ENCODE data around the gene SLC39A12. TPM values are rescaled to one million over a fixed set of nuclear protein-coding genes. Genes with fewer than 3 reads are reported as not detected.

The SLC39A12 gene
- not detected for total RNA-seq
- 0 reads per million in 2 donors for total RNA-seq

DNA sequence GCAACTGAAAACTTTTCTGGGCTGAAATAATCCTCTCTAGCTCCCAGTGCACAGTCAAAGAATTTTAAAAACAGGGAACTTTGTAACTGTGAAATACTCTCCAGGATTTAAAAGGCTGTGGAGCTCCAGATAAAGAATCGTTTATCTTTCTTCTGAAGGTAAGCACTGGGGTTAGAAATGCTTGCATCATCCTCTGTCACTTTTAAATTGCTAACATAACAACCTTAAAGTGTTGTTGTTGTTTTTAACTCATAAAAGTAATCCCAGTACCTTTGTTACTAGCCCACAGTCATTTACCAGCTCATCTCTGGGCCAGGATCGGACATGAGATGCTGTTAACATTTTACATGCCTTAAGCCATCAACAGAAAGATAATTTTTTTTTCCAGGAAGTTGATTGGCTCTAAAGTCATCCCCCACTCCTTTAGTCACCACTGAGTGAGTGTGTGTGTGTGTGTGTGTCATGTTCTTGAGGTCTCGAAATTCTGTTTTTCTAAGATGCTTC lies at the start of gene SLC39A12:
Gene SLC39A12, plus strand, starts transcription at position 51 of the 504 bp plus-strand sequence. CDS start 1,359 bp downstream, outside the sequence.
- H3K27me3 Mint-ChIP-seq = peaks cover 6% of the 10 kb centered on the region

DNA sequence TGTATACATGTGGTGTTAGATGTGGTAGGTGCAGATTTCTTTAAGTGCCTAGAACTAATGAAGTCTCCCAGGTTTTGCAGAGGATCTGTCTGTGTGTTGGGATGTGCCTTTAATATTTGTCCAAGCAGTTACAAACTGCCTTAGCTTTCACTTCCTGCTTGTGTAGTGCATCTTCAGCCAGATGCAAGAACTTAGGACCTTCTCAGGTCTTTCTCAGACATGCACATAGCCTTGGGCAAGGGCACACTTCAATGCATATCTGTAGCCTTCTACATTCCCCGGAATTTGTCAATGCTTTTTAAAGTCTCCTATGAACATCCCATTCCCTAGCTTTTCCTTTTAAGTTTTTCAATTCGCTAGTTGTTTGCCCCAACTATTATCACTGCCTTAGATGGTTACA lies 47.2 kb upstream of the SLC39A12 start:
- Mint-ChIP-seq H3K4me3 (no peak overlapping the region), H3K4me1 (no peaks in the 10 kb centered on the region), H3K27me3 (peaks cover 30% of the 10 kb centered on the region), H3K27ac (no peak overlapping the region), H3K36me3 (ENCODE audit: low read depth) (no peaks in the 10 kb centered on the region)
- DNase-seq (no peak), ATAC-seq (no peak)
- no peaks in the 10 kb centered on the region for H3K9me3 ChIP-seq (ENCODE audit: control insufficient read depth, low read length, poor library complexity, severe bottlenecking)

More for the DNA sequence above, at the start of gene SLC39A12:
- no peak within 1 kb of the TSS for H3K27ac Mint-ChIP-seq
- DNase-seq (no peak), ATAC-seq (no peak)
- H3K36me3 Mint-ChIP-seq (ENCODE audit: low read depth) = no peaks in the 10 kb centered on the region
- H3K4me1 Mint-ChIP-seq = no peaks in the 10 kb centered on the region
- no peaks in the 10 kb centered on the region for H3K9me3 ChIP-seq (ENCODE audit: control insufficient read depth, low read length, poor library complexity, severe bottlenecking)
- H3K4me3 Mint-ChIP-seq = no peak within 1 kb of the TSS

DNA sequence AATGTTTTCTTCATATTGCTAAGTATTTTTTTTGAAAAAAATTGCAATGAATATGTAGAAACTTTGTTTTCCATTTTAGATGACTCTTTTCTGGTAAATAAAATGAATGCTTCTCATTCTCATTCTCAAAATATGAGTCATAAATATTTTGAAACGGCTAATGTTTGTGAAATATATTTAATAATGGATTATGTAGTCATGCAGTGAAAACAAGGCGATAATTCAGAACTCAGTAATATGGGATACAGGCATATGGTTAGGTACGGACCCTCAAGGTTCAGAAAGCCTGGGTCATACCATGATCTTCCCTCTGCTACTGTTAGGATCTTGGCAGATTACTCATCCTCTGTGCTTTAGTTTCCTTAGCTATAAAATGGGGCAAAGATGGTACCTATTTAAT lies 46.2 kb upstream of the SLC39A12 start:
- DNase-seq (no peak), ATAC-seq (no peak)
- H3K9me3 ChIP-seq (ENCODE audit: control insufficient read depth, low read length, poor library complexity, severe bottlenecking) = no peaks in the 10 kb centered on the region
- Mint-ChIP-seq H3K4me3 (no peak overlapping the region), H3K36me3 (ENCODE audit: low read depth) (no peaks in the 10 kb centered on the region), H3K27ac (no peak overlapping the region), H3K4me1 (no peaks in the 10 kb centered on the region), H3K27me3 (peaks cover 35% of the 10 kb centered on the region)

DNA sequence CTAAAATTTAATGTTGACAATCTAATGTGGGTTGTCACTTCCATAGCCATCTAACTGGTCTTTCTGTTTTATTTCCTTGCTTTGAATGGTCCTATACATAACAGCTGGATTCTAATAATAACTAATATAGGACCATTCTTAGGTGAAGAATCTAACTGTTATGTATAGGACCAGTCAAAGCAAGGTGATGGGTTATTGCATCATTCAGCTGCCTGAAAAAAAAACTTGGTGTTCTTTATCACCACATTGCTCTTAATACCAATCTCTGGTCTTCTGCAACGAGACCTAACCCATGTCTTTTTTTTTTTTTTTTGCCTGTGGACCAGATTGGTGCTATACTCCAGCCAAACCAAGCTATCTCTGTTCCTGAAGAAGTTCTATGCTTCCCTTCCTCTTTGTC lies 45.7 kb upstream of the SLC39A12 start:
- DNase-seq = no peak
- no peak for ATAC-seq
- Mint-ChIP-seq H3K36me3 (ENCODE audit: low read depth) (no peaks in the 10 kb centered on the region), H3K27me3 (peaks cover 35% of the 10 kb centered on the region), H3K4me1 (no peaks in the 10 kb centered on the region), H3K27ac (no peak overlapping the region), H3K4me3 (no peak overlapping the region)
- H3K9me3 ChIP-seq (ENCODE audit: control insufficient read depth, low read length, poor library complexity, severe bottlenecking) = no peaks in the 10 kb centered on the region

DNA sequence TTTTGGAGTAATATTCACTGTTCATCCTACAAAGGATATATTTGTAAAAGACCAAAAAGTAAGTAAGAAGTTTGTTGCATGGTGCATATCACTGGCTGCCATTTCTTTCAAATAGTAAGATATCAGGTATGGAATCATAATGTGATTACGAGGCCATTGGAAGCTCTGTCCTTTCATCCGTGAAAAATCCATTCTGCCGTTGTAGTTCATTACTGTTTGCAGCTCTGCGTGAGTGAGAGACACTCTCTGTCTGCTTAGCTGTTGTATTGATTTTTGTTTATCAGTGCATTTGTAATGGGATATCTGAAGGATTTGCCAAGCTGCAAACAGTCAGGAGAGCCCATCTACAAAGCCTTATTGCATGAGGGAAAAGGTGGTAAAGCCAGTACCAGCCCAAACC lies 44.1 kb upstream of the SLC39A12 start:
- ATAC-seq (no peak), DNase-seq (no peak)
- Mint-ChIP-seq H3K36me3 (ENCODE audit: low read depth) (no peaks in the 10 kb centered on the region), H3K27ac (no peak overlapping the region), H3K27me3 (peaks cover 35% of the 10 kb centered on the region), H3K4me3 (no peak overlapping the region), H3K4me1 (no peaks in the 10 kb centered on the region)
- H3K9me3 ChIP-seq (ENCODE audit: control insufficient read depth, low read length, poor library complexity, severe bottlenecking) = no peaks in the 10 kb centered on the region

DNA sequence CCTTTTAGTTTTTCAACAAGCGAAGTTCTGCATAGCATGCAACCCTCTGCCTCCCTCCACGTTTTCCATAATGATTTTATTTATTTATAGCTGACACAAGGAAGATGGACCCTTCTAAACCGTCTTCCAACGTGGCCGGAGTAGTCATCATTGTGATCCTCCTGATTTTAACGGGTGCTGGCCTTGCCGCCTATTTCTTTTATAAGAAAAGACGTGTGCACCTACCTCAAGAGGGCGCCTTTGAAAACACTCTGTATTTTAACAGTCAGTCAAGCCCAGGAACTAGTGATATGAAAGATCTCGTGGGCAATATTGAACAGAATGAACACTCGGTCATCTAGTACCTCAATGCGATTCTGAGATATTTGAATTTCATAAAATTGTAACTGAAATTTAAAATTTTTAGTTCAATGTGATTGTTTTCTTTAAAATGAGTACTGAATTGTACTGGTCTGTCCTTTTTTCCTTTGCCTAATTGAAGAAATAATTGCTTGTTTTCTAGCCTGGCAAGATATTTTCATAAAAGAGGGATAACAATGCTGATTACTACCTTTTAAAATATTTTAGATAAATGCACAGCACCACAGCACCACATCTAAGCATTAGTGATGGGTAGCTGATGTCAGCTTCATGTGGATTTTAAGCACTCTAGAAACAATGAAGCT lies 41.5 kb upstream of the SLC39A12 start:
- DNase-seq (no peak), ATAC-seq (no peak)

DNA sequence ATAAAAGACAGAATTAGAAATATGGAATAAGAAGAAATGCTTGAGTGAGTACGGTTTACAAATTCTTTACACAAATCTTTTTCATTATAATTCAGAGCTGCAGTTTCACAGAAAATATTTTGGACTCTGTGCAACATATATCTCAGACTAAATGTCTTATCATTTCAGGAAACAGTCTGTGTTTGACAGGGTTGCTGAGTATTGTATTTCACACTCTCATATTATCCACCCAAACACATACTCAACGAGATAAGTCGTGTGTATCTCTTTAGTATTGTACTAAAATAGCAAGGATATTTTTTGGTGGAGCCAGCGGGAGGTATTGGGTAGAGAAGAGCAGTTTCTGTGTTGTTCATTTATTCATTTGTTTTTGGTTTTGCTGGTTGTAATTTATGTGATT lies 39.0 kb upstream of the SLC39A12 start:
- no peaks in the 10 kb centered on the region for H3K9me3 ChIP-seq (ENCODE audit: control insufficient read depth, low read length, poor library complexity, severe bottlenecking)
- Mint-ChIP-seq H3K27ac (no peak overlapping the region), H3K27me3 (peaks cover 15% of the 10 kb centered on the region), H3K36me3 (ENCODE audit: low read depth) (no peaks in the 10 kb centered on the region), H3K4me1 (no peaks in the 10 kb centered on the region), H3K4me3 (no peak overlapping the region)
- DNase-seq (no peak), ATAC-seq (no peak)

More for the DNA sequence above, 41.5 kb upstream of the SLC39A12 start:
- H3K9me3 ChIP-seq (ENCODE audit: control insufficient read depth, low read length, poor library complexity, severe bottlenecking) = no peaks in the 10 kb centered on the region
- Mint-ChIP-seq H3K4me3 (no peak overlapping the region), H3K36me3 (ENCODE audit: low read depth) (no peaks in the 10 kb centered on the region), H3K27ac (no peak overlapping the region), H3K27me3 (peaks cover 30% of the 10 kb centered on the region), H3K4me1 (no peaks in the 10 kb centered on the region)

DNA sequence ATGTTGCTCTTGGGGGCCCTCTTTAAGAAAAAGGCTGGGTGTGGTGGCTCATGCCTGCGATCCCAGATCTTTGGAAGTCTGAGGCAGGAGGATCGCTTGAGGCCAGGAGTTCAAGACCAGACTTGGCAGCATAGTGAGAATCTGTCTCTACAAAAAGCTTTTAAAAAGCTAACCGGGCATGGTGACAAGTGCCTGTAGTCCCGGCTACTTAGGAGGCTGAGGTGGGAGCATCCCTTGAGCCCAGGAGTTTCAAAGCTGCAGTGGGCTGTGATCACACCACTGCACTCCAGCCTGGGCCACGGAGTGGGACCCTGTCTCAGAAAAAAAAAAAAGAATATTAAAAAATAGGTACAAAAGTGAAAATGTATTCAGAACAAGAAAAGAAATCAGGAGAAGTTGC lies 38.1 kb upstream of the SLC39A12 start:
- H3K4me1 Mint-ChIP-seq = no peaks in the 10 kb centered on the region
- H3K27me3 Mint-ChIP-seq = peaks cover 9% of the 10 kb centered on the region
- H3K4me3 Mint-ChIP-seq = no peak overlapping the region
- ATAC-seq (no peak), DNase-seq (no peak)
- no peaks in the 10 kb centered on the region for H3K36me3 Mint-ChIP-seq (ENCODE audit: low read depth)
- H3K27ac Mint-ChIP-seq = no peak overlapping the region
- H3K9me3 ChIP-seq (ENCODE audit: control insufficient read depth, low read length, poor library complexity, severe bottlenecking) = no peaks in the 10 kb centered on the region

DNA sequence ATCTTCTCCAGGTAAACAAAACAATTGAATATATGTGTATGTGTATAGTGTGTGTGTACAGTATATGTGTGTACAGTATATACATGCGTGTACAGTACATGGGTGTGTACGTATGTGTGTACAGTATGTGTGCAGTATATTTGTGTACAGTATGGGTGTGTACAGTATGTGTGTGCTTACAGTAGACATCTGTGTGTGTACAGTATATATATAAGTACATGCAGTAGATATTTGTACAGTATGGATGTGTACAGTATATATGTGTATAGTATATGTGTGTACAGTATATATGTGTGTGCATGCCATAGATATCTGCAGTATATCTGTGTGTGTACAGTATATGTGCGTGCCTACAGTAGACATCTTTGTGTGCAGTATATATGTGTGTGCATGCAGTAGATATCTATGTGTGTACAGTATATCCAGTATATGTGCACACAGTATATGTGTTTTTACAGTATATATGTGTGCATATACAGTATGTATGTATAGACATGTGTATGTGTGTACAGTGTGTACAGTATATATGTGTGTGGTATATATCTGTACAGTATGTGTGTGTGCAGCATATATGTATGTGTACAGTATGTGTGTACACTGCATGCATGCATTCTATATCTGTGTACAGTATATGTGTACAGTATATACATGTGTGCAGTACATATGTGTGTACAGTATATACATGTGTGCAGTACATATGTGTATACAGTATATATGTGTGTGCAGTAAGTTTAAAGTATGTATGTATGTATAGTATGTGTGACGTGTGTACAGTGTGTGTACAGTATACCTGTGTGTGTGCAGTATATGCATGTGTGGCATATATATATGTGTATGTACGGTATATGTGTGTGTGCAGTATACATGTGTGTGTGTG lies 37.3 kb upstream of the SLC39A12 start:
- H3K27ac Mint-ChIP-seq = no peak overlapping the region
- H3K9me3 ChIP-seq (ENCODE audit: control insufficient read depth, low read length, poor library complexity, severe bottlenecking) = no peaks in the 10 kb centered on the region
- H3K4me1 Mint-ChIP-seq = no peaks in the 10 kb centered on the region
- H3K4me3 Mint-ChIP-seq = no peak overlapping the region
- peaks cover 9% of the 10 kb centered on the region for H3K27me3 Mint-ChIP-seq
- no peaks in the 10 kb centered on the region for H3K36me3 Mint-ChIP-seq (ENCODE audit: low read depth)
- ATAC-seq (no peak), DNase-seq (no peak)

DNA sequence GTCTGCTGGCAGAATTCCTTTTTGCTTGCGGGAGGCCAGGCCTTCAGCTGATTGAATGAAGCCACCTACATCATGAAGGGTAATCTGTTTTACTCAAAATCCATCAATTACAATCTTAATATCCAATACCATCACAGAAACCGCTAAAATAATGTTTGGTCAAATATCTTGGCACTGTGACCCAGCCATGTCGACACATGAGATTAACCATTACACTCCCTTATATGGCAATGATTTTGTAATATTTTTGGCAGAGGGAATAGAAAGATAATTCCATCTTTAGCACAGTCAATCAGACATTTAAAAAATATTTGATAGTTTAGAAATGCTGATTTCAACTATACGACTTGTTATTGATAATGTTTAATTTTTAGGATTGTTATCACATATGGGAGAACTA lies 36.5 kb upstream of the SLC39A12 start:
- Mint-ChIP-seq H3K27ac (no peak overlapping the region), H3K36me3 (ENCODE audit: low read depth) (no peaks in the 10 kb centered on the region), H3K4me1 (no peaks in the 10 kb centered on the region), H3K4me3 (no peak overlapping the region), H3K27me3 (peaks cover 7% of the 10 kb centered on the region)
- DNase-seq (no peak), ATAC-seq (no peak)
- no peaks in the 10 kb centered on the region for H3K9me3 ChIP-seq (ENCODE audit: control insufficient read depth, low read length, poor library complexity, severe bottlenecking)

DNA sequence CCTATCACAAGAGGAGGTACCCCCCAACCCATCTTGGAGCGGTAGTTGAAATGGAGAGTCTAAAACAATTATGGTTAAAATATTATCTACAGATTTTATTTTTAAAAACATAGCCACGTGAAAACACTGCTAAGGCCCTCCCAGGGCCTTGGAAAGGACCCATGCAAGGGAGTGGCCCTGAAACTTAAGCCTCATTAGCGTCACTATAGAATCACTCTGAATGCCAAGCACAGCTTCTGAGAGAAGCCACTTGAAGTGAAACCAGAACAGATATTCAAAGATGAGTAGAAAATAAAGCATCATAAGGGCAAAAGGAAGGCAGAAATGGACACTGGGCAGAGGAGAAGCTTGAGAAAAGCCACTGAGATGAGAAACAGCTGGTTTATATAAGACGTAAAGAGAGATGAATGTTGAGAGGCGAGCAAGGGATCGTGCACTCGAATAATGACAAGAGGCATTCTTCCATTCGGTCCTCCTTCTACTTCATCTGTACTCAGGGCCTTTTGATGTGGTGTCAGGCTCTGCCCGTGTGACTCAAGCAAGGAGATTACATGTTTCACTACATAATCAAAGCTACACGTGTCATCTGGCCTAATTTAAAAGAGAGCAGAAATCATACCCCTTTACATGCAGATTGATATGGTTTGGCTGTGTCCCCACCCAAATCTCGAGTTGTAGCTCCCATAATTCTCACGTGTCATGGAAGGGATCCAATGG lies 33.4 kb upstream of the SLC39A12 start:
- Mint-ChIP-seq H3K4me1 (no peaks in the 10 kb centered on the region), H3K27ac (no peak overlapping the region), H3K36me3 (ENCODE audit: low read depth) (no peaks in the 10 kb centered on the region), H3K4me3 (no peak overlapping the region), H3K27me3 (no peaks in the 10 kb centered on the region)
- DNase-seq (no peak), ATAC-seq (no peak)
- no peaks in the 10 kb centered on the region for H3K9me3 ChIP-seq (ENCODE audit: control insufficient read depth, low read length, poor library complexity, severe bottlenecking)

DNA sequence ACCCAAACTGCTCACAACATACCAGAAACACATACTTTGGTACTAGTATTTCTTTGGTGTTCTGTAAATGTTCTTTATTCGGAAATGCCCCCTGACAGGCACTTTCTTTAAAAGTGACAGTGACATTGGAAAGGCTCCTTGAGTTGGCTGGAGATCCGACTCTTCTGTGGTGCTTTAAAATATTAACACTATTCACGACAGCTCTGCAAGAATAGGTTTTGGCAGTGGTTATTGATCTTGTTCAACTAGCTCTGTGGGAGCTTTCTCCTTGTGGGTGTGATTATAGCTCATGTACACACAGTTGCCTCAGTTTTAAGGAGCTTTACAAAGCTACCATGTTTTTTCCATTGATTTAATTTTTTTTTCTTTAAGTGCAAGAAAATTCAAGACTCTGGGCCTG lies 30.3 kb upstream of the SLC39A12 start:
- no peak overlapping the region for H3K27ac Mint-ChIP-seq
- H3K36me3 Mint-ChIP-seq (ENCODE audit: low read depth) = no peaks in the 10 kb centered on the region
- no peaks in the 10 kb centered on the region for H3K4me1 Mint-ChIP-seq
- no peak for DNase-seq
- no peaks in the 10 kb centered on the region for H3K9me3 ChIP-seq (ENCODE audit: control insufficient read depth, low read length, poor library complexity, severe bottlenecking)
- ATAC-seq = no peak
- no peaks in the 10 kb centered on the region for H3K27me3 Mint-ChIP-seq
- H3K4me3 Mint-ChIP-seq = no peak overlapping the region

DNA sequence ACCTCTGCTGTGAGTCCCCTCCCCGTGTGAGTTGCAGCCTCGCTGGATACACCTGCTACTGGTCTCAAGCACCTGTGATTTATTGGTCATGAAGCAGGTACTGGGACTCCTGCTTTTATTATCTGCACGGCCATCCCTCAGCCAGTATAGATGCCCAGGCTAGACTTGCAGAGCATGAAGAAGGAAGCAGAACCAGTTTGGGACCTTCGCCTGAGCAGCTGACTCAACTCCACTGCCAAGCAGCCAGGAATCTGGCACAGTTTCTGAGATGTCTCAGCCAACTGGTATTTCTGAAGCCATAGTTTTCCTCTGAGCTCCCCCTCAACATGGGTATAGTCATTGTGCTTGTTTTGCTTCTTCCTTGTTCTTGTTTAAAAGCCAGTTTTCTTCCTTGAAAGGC lies 28.0 kb upstream of the SLC39A12 start:
- H3K9me3 ChIP-seq (ENCODE audit: control insufficient read depth, low read length, poor library complexity, severe bottlenecking) = no peaks in the 10 kb centered on the region
- Mint-ChIP-seq H3K27me3 (no peaks in the 10 kb centered on the region), H3K27ac (no peak overlapping the region), H3K4me1 (no peaks in the 10 kb centered on the region), H3K36me3 (ENCODE audit: low read depth) (no peaks in the 10 kb centered on the region), H3K4me3 (no peak overlapping the region)
- ATAC-seq (no peak), DNase-seq (no peak)

Measured in T-helper 17 cell (primary cell).